Stomach (tissue), 9 donors: ENCODE data around the gene FANCC. TPM values are rescaled to one million over a fixed set of nuclear protein-coding genes. Genes with fewer than 3 reads are reported as not detected.
A peak's percentile ranks its signal among the peaks of the same experiment; 100 is the strongest.

ENCODE experiments used
- DNase-seq, 2 donors: peaks; one replicate each; pipeline versions ENCODE4 v3.0.0 to v3.0.0-alpha.2; 2013 to 2019
- H3K27ac ChIP-seq, 5 donors: fragments of 200-600 bp in 4 of 5; sonication (generic) in 4 of 5; one replicate each; pipeline ENCODE4 v1.5.1; 2013 to 2019; ENCODE audit warnings: mild to moderate bottlenecking in 1 of 5, moderate library complexity in 1 of 5
- H3K27me3 ChIP-seq, 3 donors: fragments of 200-600 bp; sonication (generic); one replicate each; pipeline ENCODE4 v1.5.1; 2017 to 2019; ENCODE audit warnings: mixed run types in 1 of 3
- H3K36me3 ChIP-seq, 4 donors: fragments of 200-600 bp; sonication (generic); 1 replicate in 3 of 4; 2 replicates in 1 of 4; pipeline ENCODE4 v1.5.1; 2016 to 2019
- H3K4me1 ChIP-seq, 4 donors: fragments of 200-600 bp; sonication (generic); one replicate each; pipeline ENCODE4 v1.5.1; 2016 to 2019
- H3K4me3 ChIP-seq, 4 donors: fragments of 200-600 bp; sonication (generic) in 3 of 4; one replicate each; pipeline ENCODE4 v1.5.1; 2016 to 2019; ENCODE audit warnings: mild to moderate bottlenecking in 1 of 4
- H3K9me3 ChIP-seq, 4 donors: fragments of 200-600 bp; sonication (generic); one replicate each; pipeline ENCODE4 v1.5.1; 2016 to 2019
- EP300 ChIP-seq: sonication (generic); formaldehyde crosslinking; IDR thresholded peaks from one replicate; pipeline ENCODE4 v1.6.1; 2017; ENCODE audit warnings: antibody characterized with exemption
- POLR2A ChIP-seq, 4 donors: fragments of 450-650 bp; IDR thresholded peaks; one replicate each; pipeline ENCODE4 v1.6.1; 2016; ENCODE audit warnings: antibody characterized with exemption in 4 of 4, control low read depth in 2 of 4, mild to moderate bottlenecking in 1 of 4, moderate library complexity in 1 of 4
- POLR2AphosphoS5 ChIP-seq, 3 donors: sonication (generic); formaldehyde crosslinking; IDR thresholded peaks; one replicate each; pipeline ENCODE4 v1.6.1; 2016; ENCODE audit warnings: antibody characterized with exemption in 3 of 3
- WGBS, 5 donors: extraction: QIAGEN DNeasy Blood & Tissue Kit in 3 of 5; methylation state at CpG; one replicate each; pipeline versions ENCODE4 v1.1.5 to v1.1.7; 2013 to 2018; 5-methylcytosine and 5-hydroxymethylcytosine counted together
- intact Hi-C: fragments of 100-400 bp; cut with DNase I; formaldehyde crosslinking; loops from one replicate; pipeline ENCODE4 v1.15.1; 2023; ENCODE audit warnings: low total_unique reads
- polyA plus RNA-seq, 3 donors: library from polyadenylated mRNA; stranded (reverse); fragments of 200-250 nt; gene quantifications; one replicate each; pipeline ENCODE4 v1.2.3, GENCODE V29; 2013
- total RNA-seq, 5 donors: library from RNA; depleted of rRNA; stranded (reverse); fragments of >200 nt; gene quantifications; one replicate each; pipeline versions ENCODE4 v1.1.0 to v1.2.3, GENCODE V29; 2014 to 2016
- TF ChIP-seq, protein P1 (sequence below), 7 experiments: fragments of 450-650 bp in 4 of 7; fragments of 200-600 bp in 3 of 7; sonication (generic) in 3 of 7; IDR thresholded peaks; one replicate each; pipeline ENCODE4 v1.5.1; 2016 to 2019; ENCODE audit warnings: antibody characterized with exemption in 7 of 7, control low read depth in 2 of 7, mild to moderate bottlenecking in 1 of 7
- donor health status: healthy with polysubstance abuse.
- donor health status: Bipolar disorder and iron deficiency.
- donor health status: healthy.

Gene FANCC
- total and polyA plus RNA-seq, 8 donors = 3.1 to 24.5 (median 7.1) TPM

- no peaks in the 10 kb centered on the region for H3K9me3 ChIP-seq
- H3K27ac ChIP-seq = peak overlapping the region in 4 of 5 donors; percentile 21 to 64 (median 58)
- intact Hi-C loops = no loop called here
- 64 to 75% (median 70%) methylated on average over 8 of the region's 8 CpGs for WGBS, 5 donors
- H3K4me3 ChIP-seq = no peak overlapping the region
- peaks cover 23 to 91% (median 63%) of the 10 kb centered on the region in 4 donors for H3K4me1 ChIP-seq
- H3K27me3 ChIP-seq = no peaks in the 10 kb centered on the region
- TF ChIP-seq POLR2AphosphoS5 (IDR thresholded peaks at IDR 0.05) = peak in 1 of 3 donors; percentile 21
- TF ChIP-seq, protein P1, sequence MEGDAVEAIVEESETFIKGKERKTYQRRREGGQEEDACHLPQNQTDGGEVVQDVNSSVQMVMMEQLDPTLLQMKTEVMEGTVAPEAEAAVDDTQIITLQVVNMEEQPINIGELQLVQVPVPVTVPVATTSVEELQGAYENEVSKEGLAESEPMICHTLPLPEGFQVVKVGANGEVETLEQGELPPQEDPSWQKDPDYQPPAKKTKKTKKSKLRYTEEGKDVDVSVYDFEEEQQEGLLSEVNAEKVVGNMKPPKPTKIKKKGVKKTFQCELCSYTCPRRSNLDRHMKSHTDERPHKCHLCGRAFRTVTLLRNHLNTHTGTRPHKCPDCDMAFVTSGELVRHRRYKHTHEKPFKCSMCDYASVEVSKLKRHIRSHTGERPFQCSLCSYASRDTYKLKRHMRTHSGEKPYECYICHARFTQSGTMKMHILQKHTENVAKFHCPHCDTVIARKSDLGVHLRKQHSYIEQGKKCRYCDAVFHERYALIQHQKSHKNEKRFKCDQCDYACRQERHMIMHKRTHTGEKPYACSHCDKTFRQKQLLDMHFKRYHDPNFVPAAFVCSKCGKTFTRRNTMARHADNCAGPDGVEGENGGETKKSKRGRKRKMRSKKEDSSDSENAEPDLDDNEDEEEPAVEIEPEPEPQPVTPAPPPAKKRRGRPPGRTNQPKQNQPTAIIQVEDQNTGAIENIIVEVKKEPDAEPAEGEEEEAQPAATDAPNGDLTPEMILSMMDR (IDR thresholded peaks at IDR 0.05) = no peak
- H3K36me3 ChIP-seq = peaks cover 3 to 42% (median 29%) of the 10 kb centered on the region in 4 donors
- DNase-seq = no peak
Measured at GRCh38 chr9:95102001-95102433, 215.5 kb downstream of the FANCC start.

- TF ChIP-seq POLR2A (IDR thresholded peaks at IDR 0.05) (no peak), EP300 (no peak), POLR2AphosphoS5 (IDR thresholded peaks at IDR 0.05) (no peak)
- TF ChIP-seq, protein P1 (IDR thresholded peaks at IDR 0.05) = no peak
- 89 to 96% (median 95%) methylated on average over 12 of the region's 12 CpGs for WGBS, 5 donors
- Histone ChIP-seq H3K36me3 (peaks cover 0 to 37% (median 23%) of the 10 kb centered on the region in 4 donors), H3K4me3 (no peak overlapping the region), H3K4me1 (peaks cover 23 to 88% (median 58%) of the 10 kb centered on the region in 4 donors), H3K9me3 (no peaks in the 10 kb centered on the region), H3K27me3 (no peaks in the 10 kb centered on the region), H3K27ac (peak overlapping the region in 3 of 5 donors; percentile 54 to 64 (median 63))
- DNase-seq = no peak
- intact Hi-C loops = no loop called here
Measured at GRCh38 chr9:95101326-95101725, 216.2 kb downstream of the FANCC start.

- DNase-seq = no peak
- WGBS, 5 donors = 74 to 80% (median 78%) methylated on average over 4 of the region's 4 CpGs
- intact Hi-C loops = no loop called here
- H3K4me3 ChIP-seq = no peak overlapping the region
- H3K36me3 ChIP-seq = peaks cover 0 to 32% (median 20%) of the 10 kb centered on the region in 4 donors
- H3K9me3 ChIP-seq = no peaks in the 10 kb centered on the region
- TF ChIP-seq, protein P1 (IDR thresholded peaks at IDR 0.05) = no peak
- TF ChIP-seq POLR2A (IDR thresholded peaks at IDR 0.05) (no peak), EP300 (no peak), POLR2AphosphoS5 (IDR thresholded peaks at IDR 0.05) (peak in 1 of 3 donors; percentile 27)
- H3K27ac ChIP-seq = peak overlapping the region in 4 of 5 donors; percentile 45 to 72 (median 64)
- H3K27me3 ChIP-seq = no peaks in the 10 kb centered on the region
- peaks cover 28 to 96% (median 59%) of the 10 kb centered on the region in 4 donors for H3K4me1 ChIP-seq
Measured at GRCh38 chr9:95100071-95100627, 217.4 kb downstream of the FANCC start.

DNA sequence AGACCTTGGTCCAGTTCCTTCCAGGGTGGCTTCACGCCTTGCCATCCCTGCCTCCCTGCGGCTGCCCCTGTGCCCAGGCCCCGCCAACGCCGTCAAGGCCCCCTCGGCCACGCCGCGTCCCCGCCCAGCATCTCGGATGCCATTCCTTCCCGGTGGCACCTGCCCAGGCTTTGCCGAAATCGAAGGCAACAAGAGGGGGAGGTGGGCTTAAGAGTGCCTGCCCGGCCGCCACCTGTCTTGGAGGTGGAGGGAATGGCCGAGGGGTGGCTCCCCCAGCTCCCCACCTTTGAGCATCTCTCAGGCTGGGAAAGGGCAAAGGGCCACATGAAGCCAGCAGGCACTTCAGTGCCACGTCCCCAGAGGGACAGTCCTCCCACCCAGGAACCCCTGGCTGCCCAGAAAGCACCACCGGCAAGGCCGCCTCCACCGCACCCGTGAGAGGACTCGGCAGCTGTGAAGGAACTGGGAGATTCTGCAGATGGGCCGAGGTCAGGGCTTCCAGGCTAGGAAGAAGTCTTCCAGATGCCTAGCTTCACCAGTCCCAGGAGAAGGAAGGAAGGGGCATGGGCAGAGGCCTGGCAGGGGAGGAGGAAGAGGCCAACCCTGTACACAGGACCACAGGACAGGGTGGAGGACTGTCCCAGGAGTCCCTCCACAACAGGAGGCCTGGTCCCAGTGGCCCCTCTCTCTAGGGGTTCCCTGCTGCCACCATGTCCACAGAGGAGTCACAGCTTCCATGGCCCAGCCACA lies 218.0 kb downstream of the FANCC start:
- Histone ChIP-seq H3K4me3 (no peak overlapping the region), H3K4me1 (peaks cover 29 to 96% (median 58%) of the 10 kb centered on the region in 4 donors), H3K36me3 (peaks cover 0 to 32% (median 20%) of the 10 kb centered on the region in 4 donors), H3K9me3 (no peaks in the 10 kb centered on the region), H3K27me3 (no peaks in the 10 kb centered on the region), H3K27ac (peak overlapping the region in 4 of 5 donors; percentile 44 to 72 (median 54))
- WGBS, 5 donors = 93 to 96% (median 95%) methylated on average over 21 to 24 of the region's 24 CpGs
- intact Hi-C loops = no loop called here
- DNase-seq = no peak
- TF ChIP-seq EP300 = no peak
- TF ChIP-seq POLR2AphosphoS5 (IDR thresholded peaks at IDR 0.05) = no peak
- TF ChIP-seq POLR2A (IDR thresholded peaks at IDR 0.05) = no peak
- TF ChIP-seq, protein P1 (IDR thresholded peaks at IDR 0.05) = no peak
